Muscle layer of duodenum (tissue), 2 donors: Measurements from ENCODE around the gene SLC6A7.
"Not testable (repeated sequence)": the region's sequence is repeated elsewhere in the genome, so short reads cannot be mapped to it uniquely, and the experiment has no call there.

ENCODE experiments used
- H3K27ac ChIP-seq: one replicate; pipeline ENCODE4 v1.7.0; 2013; ENCODE audit warnings: mild to moderate bottlenecking, low read length
- H3K27me3 ChIP-seq: one replicate; pipeline ENCODE4 v1.7.0; 2013; ENCODE audit warnings: low read depth, mild to moderate bottlenecking, control low read depth, low read length
- H3K36me3 ChIP-seq, 2 donors: one replicate each; pipeline ENCODE4 v1.7.0; 2013; ENCODE audit warnings: low read length in 2 of 2, control low read depth in 1 of 2, mild to moderate bottlenecking in 1 of 2; ENCODE audit not compliant: insufficient read depth in 2 of 2, control insufficient read depth in 1 of 2
- H3K4me1 ChIP-seq, 2 donors: one replicate each; pipeline ENCODE4 v1.7.0; 2013; ENCODE audit warnings: low read length in 2 of 2, mild to moderate bottlenecking in 2 of 2, control low read depth in 1 of 2, moderate library complexity in 1 of 2; ENCODE audit not compliant: insufficient read depth in 2 of 2, control insufficient read depth in 1 of 2
- H3K4me3 ChIP-seq, 2 donors: one replicate each; pipeline ENCODE4 v1.7.0; 2013; ENCODE audit warnings: low read length in 2 of 2, low read depth in 1 of 2, mild to moderate bottlenecking in 1 of 2
- H3K9me3 ChIP-seq, 2 donors: one replicate each; pipeline ENCODE4 v1.7.0; 2013; ENCODE audit warnings: low read length in 2 of 2, control low read depth in 1 of 2, mild to moderate bottlenecking in 1 of 2; ENCODE audit not compliant: control insufficient read depth in 1 of 2
- donor health status: healthy.

SLC6A7 gene

GRCh38 chr5:150224483-150225027, 34.7 kb downstream of the SLC6A7 start:
- no peaks in the 10 kb centered on the region for H3K36me3 ChIP-seq
- no peaks in the 10 kb centered on the region for H3K9me3 ChIP-seq
- H3K27ac ChIP-seq, result no peak overlapping the region
- H3K4me3 ChIP-seq, result no peak overlapping the region
- no peaks in the 10 kb centered on the region for H3K27me3 ChIP-seq
- H3K4me1 ChIP-seq, result no peaks in the 10 kb centered on the region

GRCh38 chr5:150227036-150227435, 37.2 kb downstream of the SLC6A7 start:
- H3K27me3 ChIP-seq, result no peaks in the 10 kb centered on the region
- no peaks in the 10 kb centered on the region for H3K36me3 ChIP-seq
- H3K4me1 ChIP-seq, result no peaks in the 10 kb centered on the region
- no peak overlapping the region for H3K27ac ChIP-seq
- no peaks in the 10 kb centered on the region for H3K9me3 ChIP-seq
- no peak overlapping the region for H3K4me3 ChIP-seq

- Histone ChIP-seq H3K36me3 (no peaks in the 10 kb centered on the region), H3K9me3 (no peaks in the 10 kb centered on the region), H3K27me3 (no peaks in the 10 kb centered on the region), H3K4me3 (no peak overlapping the region), H3K4me1 (no peaks in the 10 kb centered on the region), H3K27ac (no peak overlapping the region)
These were observed 37.9 kb downstream of the SLC6A7 start for GRCh38 chr5:150227606-150228273.

GRCh38 chr5:150229571-150229970, 39.7 kb downstream of the SLC6A7 start:
- Histone ChIP-seq H3K4me1 (no peaks in the 10 kb centered on the region), H3K4me3 (no peak overlapping the region), H3K36me3 (no peaks in the 10 kb centered on the region), H3K27me3 (no peaks in the 10 kb centered on the region), H3K9me3 (no peaks in the 10 kb centered on the region), H3K27ac (no peak overlapping the region)

GRCh38 chr5:150230842-150231241, 41.0 kb downstream of the SLC6A7 start:
- no peaks in the 10 kb centered on the region for H3K27me3 ChIP-seq
- no peak overlapping the region for H3K27ac ChIP-seq
- no peak overlapping the region for H3K4me3 ChIP-seq
- H3K36me3 ChIP-seq, result no peaks in the 10 kb centered on the region
- H3K4me1 ChIP-seq, result no peaks in the 10 kb centered on the region
- H3K9me3 ChIP-seq, result no peaks in the 10 kb centered on the region

GRCh38 chr5:150233706-150234105, 43.8 kb downstream of the SLC6A7 start:
- not testable (repeated sequence) for H3K27ac ChIP-seq, H3K27me3 ChIP-seq, H3K4me1 ChIP-seq, H3K9me3 ChIP-seq, H3K36me3 ChIP-seq, H3K4me3 ChIP-seq

GRCh38 chr5:150234576-150235499, 45.0 kb downstream of the SLC6A7 start:
- Histone ChIP-seq H3K36me3 (no peaks in the 10 kb centered on the region), H3K27me3 (no peaks in the 10 kb centered on the region), H3K4me1 (no peaks in the 10 kb centered on the region), H3K4me3 (no peak overlapping the region), H3K27ac (no peak overlapping the region), H3K9me3 (no peaks in the 10 kb centered on the region)

GRCh38 chr5:150235500-150235854, 45.6 kb downstream of the SLC6A7 start:
- H3K27ac ChIP-seq, result no peak overlapping the region
- H3K36me3 ChIP-seq, result no peaks in the 10 kb centered on the region
- no peaks in the 10 kb centered on the region for H3K27me3 ChIP-seq
- no peaks in the 10 kb centered on the region for H3K4me1 ChIP-seq
- no peaks in the 10 kb centered on the region for H3K9me3 ChIP-seq
- no peak overlapping the region for H3K4me3 ChIP-seq

GRCh38 chr5:150236313-150236712, 46.5 kb downstream of the SLC6A7 start:
- H3K27ac ChIP-seq, result no peak overlapping the region
- H3K9me3 ChIP-seq, result no peaks in the 10 kb centered on the region
- no peaks in the 10 kb centered on the region for H3K36me3 ChIP-seq
- H3K4me1 ChIP-seq, result no peaks in the 10 kb centered on the region
- H3K27me3 ChIP-seq, result no peaks in the 10 kb centered on the region
- H3K4me3 ChIP-seq, result no peak overlapping the region

GRCh38 chr5:150236981-150237754, 47.3 kb downstream of the SLC6A7 start:
- Histone ChIP-seq H3K9me3 (no peaks in the 10 kb centered on the region), H3K27me3 (no peaks in the 10 kb centered on the region), H3K36me3 (no peaks in the 10 kb centered on the region), H3K4me3 (no peak overlapping the region), H3K4me1 (no peaks in the 10 kb centered on the region), H3K27ac (no peak overlapping the region)

- Histone ChIP-seq H3K4me1 (no peaks in the 10 kb centered on the region), H3K4me3 (no peak overlapping the region), H3K9me3 (no peaks in the 10 kb centered on the region), H3K27ac (no peak overlapping the region), H3K27me3 (no peaks in the 10 kb centered on the region), H3K36me3 (no peaks in the 10 kb centered on the region)
These were observed 48.8 kb downstream of the SLC6A7 start for GRCh38 chr5:150238646-150239045.
